Mesenchymal stem cell (in vitro differentiated cells and primary cell): ENCODE data around the gene MFRP. TPM values are rescaled to one million over a fixed set of nuclear protein-coding genes. Genes with fewer than 3 reads are reported as not detected.

Experiments
- DNase-seq: peaks from one replicate; pipeline ENCODE4 v3.0.0-alpha.2; 2013
- H2AFZ ChIP-seq: one replicate; pipeline ENCODE4 v1.6.1; 2013; ENCODE audit warnings: low read depth, mild to moderate bottlenecking, control low read depth, inconsistent platforms, low read length, moderate library complexity
- H2AK5ac ChIP-seq: 2 replicates; pipeline ENCODE4 v1.6.1; 2013; ENCODE audit warnings: low read length, moderate library complexity, mild to moderate bottlenecking, inconsistent platforms; ENCODE audit not compliant: severe bottlenecking
- H2BK120ac ChIP-seq: one replicate; pipeline ENCODE4 v1.6.1; 2013; ENCODE audit warnings: low read depth, mild to moderate bottlenecking, inconsistent platforms, low read length, moderate library complexity
- H2BK12ac ChIP-seq, 2 experiments: one replicate each; pipeline ENCODE4 v1.6.1; 2013; ENCODE audit warnings: inconsistent platforms in 2 of 2, low read length in 2 of 2, mild to moderate bottlenecking in 2 of 2, moderate library complexity in 2 of 2, control low read depth in 1 of 2
- H2BK15ac ChIP-seq: one replicate; pipeline ENCODE4 v1.6.1; 2013; ENCODE audit warnings: mild to moderate bottlenecking, low read depth, inconsistent platforms; ENCODE audit not compliant: poor library complexity, severe bottlenecking
- H2BK5ac ChIP-seq: 2 replicates; pipeline ENCODE4 v1.6.1; 2013; ENCODE audit warnings: low read depth, mild to moderate bottlenecking, low read length, control low read depth, inconsistent platforms; ENCODE audit not compliant: poor library complexity, severe bottlenecking
- H3K14ac ChIP-seq, 2 experiments: one replicate each; pipeline ENCODE4 v1.6.1; 2013; ENCODE audit warnings: inconsistent platforms in 2 of 2, low read length in 2 of 2, control low read depth in 1 of 2, mild to moderate bottlenecking in 1 of 2, moderate library complexity in 1 of 2
- H3K18ac ChIP-seq, 2 experiments: one replicate each; pipeline ENCODE4 v1.6.1; 2013; ENCODE audit warnings: inconsistent platforms in 2 of 2, low read length in 2 of 2, control low read depth in 1 of 2, low read depth in 1 of 2, mild to moderate bottlenecking in 1 of 2
- H3K23ac ChIP-seq, 2 experiments: one replicate each; pipeline ENCODE4 v1.6.1; 2013; ENCODE audit warnings: inconsistent platforms in 2 of 2, low read length in 2 of 2, mild to moderate bottlenecking in 2 of 2, moderate library complexity in 2 of 2, control low read depth in 1 of 2
- H3K27ac ChIP-seq: 2 replicates; pipeline ENCODE4 v1.5.1; 2013; ENCODE audit warnings: mild to moderate bottlenecking, moderate library complexity, low read length, control low read depth, inconsistent platforms; ENCODE audit not compliant: poor library complexity, severe bottlenecking
- H3K27me3 ChIP-seq, 2 experiments: 2 replicates each; pipeline versions ENCODE4 v1.6.1 to v1.7.0; 2013; ENCODE audit warnings: low read length in 2 of 2, mild to moderate bottlenecking in 2 of 2, moderate library complexity in 2 of 2, control low read depth in 1 of 2, inconsistent platforms in 1 of 2; ENCODE audit not compliant: control insufficient read depth in 1 of 2, insufficient read depth in 1 of 2
- H3K36me3 ChIP-seq, 2 experiments: 2 replicates each; pipeline versions ENCODE4 v1.6.1 to v1.7.0; 2013; ENCODE audit warnings: low read length in 2 of 2, control low read depth in 1 of 2, inconsistent platforms in 1 of 2, low read depth in 1 of 2, mild to moderate bottlenecking in 1 of 2; ENCODE audit not compliant: insufficient read depth in 2 of 2, control insufficient read depth in 1 of 2
- H3K4ac ChIP-seq, 2 experiments: one replicate each; pipeline ENCODE4 v1.6.1; 2013; ENCODE audit warnings: inconsistent platforms in 2 of 2, low read length in 2 of 2, mild to moderate bottlenecking in 2 of 2, moderate library complexity in 2 of 2, control low read depth in 1 of 2, low read depth in 1 of 2
- H3K4me1 ChIP-seq: 2 replicates; pipeline ENCODE4 v1.6.1; 2013; ENCODE audit warnings: low read depth, low read length, control low read depth; ENCODE audit not compliant: control insufficient read depth, insufficient read depth
- H3K4me2 ChIP-seq: 2 replicates; pipeline ENCODE4 v1.6.1; 2013; ENCODE audit warnings: low read length, mild to moderate bottlenecking, inconsistent platforms; ENCODE audit not compliant: poor library complexity, severe bottlenecking
- H3K4me3 ChIP-seq, 2 experiments: 2 replicates each; pipeline versions ENCODE4 v1.5.1 to v1.7.0; 2013; ENCODE audit warnings: low read length in 2 of 2, mild to moderate bottlenecking in 2 of 2, control low read depth in 1 of 2, low read depth in 1 of 2; ENCODE audit not compliant: insufficient read depth in 1 of 2
- H3K79me1 ChIP-seq: replicated peaks from 2 replicates; pipeline ENCODE4 v1.6.1; 2013; ENCODE audit warnings: mild to moderate bottlenecking, control low read depth, low read length, inconsistent platforms; ENCODE audit not compliant: poor library complexity, severe bottlenecking
- H3K9ac ChIP-seq: 2 replicates; pipeline ENCODE4 v1.7.0; 2013; ENCODE audit warnings: mild to moderate bottlenecking, low read length, moderate library complexity
- H3K9me3 ChIP-seq: 2 replicates; pipeline ENCODE4 v1.7.0; 2013; ENCODE audit warnings: mild to moderate bottlenecking, low read length; ENCODE audit not compliant: control insufficient read depth
- H4K8ac ChIP-seq: one replicate; pipeline ENCODE4 v1.6.1; 2013; ENCODE audit warnings: inconsistent platforms, mild to moderate bottlenecking, low read length, moderate library complexity
- H4K91ac ChIP-seq: one replicate; pipeline ENCODE4 v1.6.1; 2013; ENCODE audit warnings: mild to moderate bottlenecking, low read length, inconsistent platforms
- WGBS: methylation state at CpG from one replicate; pipeline ENCODE4 v1.1.7; 2013; ENCODE audit warnings: mixed read lengths; 5-methylcytosine and 5-hydroxymethylcytosine counted together
- small RNA-seq: library from polyadenylated mRNA; stranded (forward); fragments of <200 nt; extraction: miRNeasy Mini kit (QIAGEN cat#:217004); gene quantifications from one replicate; pipeline ENCODE3, GENCODE V24; 2013; ENCODE audit warnings: low read depth

MFRP gene

GRCh38 chr11:119293461-119293860, 53.0 kb downstream of the MFRP start:
- peaks cover 24% of the 10 kb centered on the region for H3K9me3 ChIP-seq
- DNase-seq, result no peak
- H3K27ac ChIP-seq, result no peak overlapping the region
- H2BK15ac ChIP-seq, result no peak overlapping the region
- no peak overlapping the region for H3K9ac ChIP-seq
- no peak overlapping the region for H3K23ac ChIP-seq
- no peak overlapping the region for H2BK5ac ChIP-seq
- peaks cover 14% of the 10 kb centered on the region for H3K79me1 ChIP-seq
- no peaks in the 10 kb centered on the region for H3K4me1 ChIP-seq
- H3K4ac ChIP-seq, result no peak overlapping the region
- no peak overlapping the region for H3K18ac ChIP-seq
- no peak overlapping the region for H2AK5ac ChIP-seq
- H2AFZ ChIP-seq, result no peak overlapping the region
- peaks cover 27 to 55% of the 10 kb centered on the region in 2 experiments for H3K36me3 ChIP-seq
- no peak overlapping the region for H3K4me3 ChIP-seq
- no peak overlapping the region for H4K91ac ChIP-seq
- H3K14ac ChIP-seq, result no peak overlapping the region
- no peak overlapping the region for H2BK12ac ChIP-seq
- H4K8ac ChIP-seq, result no peak overlapping the region
- H2BK120ac ChIP-seq, result no peak overlapping the region
- WGBS, result 100% methylated on average over 3 of the region's 3 CpGs
- no peak overlapping the region for H3K4me2 ChIP-seq
- no peaks in the 10 kb centered on the region for H3K27me3 ChIP-seq

DNA sequence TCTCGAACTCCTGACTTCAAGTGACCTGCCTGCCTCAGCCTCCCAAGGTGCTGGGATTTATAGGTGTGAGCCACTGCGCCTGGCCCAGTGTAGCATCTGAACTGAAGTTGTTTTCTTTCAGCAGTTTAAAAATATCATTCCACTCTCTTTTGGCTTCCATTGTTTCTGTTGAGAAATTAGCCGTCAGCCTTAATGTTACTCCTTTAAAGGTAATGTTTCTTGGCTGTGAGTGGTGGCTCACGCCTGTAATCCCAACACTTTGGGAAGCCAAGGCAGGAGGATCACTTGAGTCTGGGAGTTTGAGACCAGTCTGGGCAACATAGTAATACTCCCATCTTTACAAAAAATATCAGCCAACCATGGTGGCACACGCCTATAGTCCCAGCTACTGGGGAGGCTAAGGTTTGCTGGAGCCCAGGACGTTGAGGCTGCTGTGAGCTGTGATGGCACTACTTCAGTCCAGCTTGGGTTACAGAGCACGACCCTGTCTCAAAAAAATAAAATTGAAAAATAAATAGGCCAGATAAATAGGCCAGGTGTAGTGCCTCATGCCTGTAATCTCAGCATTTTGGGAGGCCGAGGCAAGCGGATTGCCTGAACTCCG, 55.5 kb downstream of the MFRP start:
- Histone ChIP-seq H2BK120ac (no peak overlapping the region), H3K9me3 (peaks cover 24% of the 10 kb centered on the region), H2AK5ac (no peak overlapping the region), H3K27ac (no peak overlapping the region), H3K4ac (no peak overlapping the region), H2BK15ac (no peak overlapping the region), H3K14ac (no peak overlapping the region), H3K27me3 (no peaks in the 10 kb centered on the region), H2BK5ac (no peak overlapping the region), H3K79me1 (peaks cover 17% of the 10 kb centered on the region), H3K9ac (no peak overlapping the region), H4K91ac (no peak overlapping the region), H3K23ac (no peak overlapping the region), H3K4me1 (no peaks in the 10 kb centered on the region), H2AFZ (no peak overlapping the region), H3K36me3 (peaks cover 29 to 62% of the 10 kb centered on the region in 2 experiments), H2BK12ac (no peak overlapping the region), H3K4me3 (no peak overlapping the region), H3K18ac (no peak overlapping the region), H4K8ac (no peak overlapping the region), H3K4me2 (no peak overlapping the region)
- DNase-seq, result no peak
- WGBS, result 98% methylated on average over 8 of the region's 10 CpGs

Small RNA genes within 50 kb of the gene (small RNA-seq; reads per million reads assigned to genes)
- gene RF01225, result not detected
- not detected for gene RNU6-262P
